CD8-positive, alpha-beta memory T cell (primary cell): Measurements from ENCODE around the gene SCAF1. TPM values are rescaled to one million over a fixed set of nuclear protein-coding genes. Genes with fewer than 3 reads are reported as not detected.

ENCODE experiments used
- CTCF ChIA-PET: fragments of 350-600 bp; sonication (Branson Sonifier 250); formaldehyde crosslinking; loops from one replicate; lab custom pipeline; 2021; ENCODE audit warnings: antibody characterized with exemption; lab: Charles Lee
- POLR2A ChIA-PET: fragments of 350-600 bp; sonication (Branson Sonifier 250); formaldehyde crosslinking; loops from one replicate; lab custom pipeline; 2021; ENCODE audit warnings: antibody characterized with exemption; lab: Charles Lee
- DNase-seq, 5 donors: peaks; one replicate each; pipeline versions ENCODE4 v3.0.0 to v3.0.0-alpha.2; 2020 to 2022; ENCODE audit warnings: mixed read lengths in 1 of 5
- H3K27ac ChIP-seq: one replicate; pipeline ENCODE4 v1.7.0; 2013; ENCODE audit warnings: low read depth, mild to moderate bottlenecking, low read length, moderate library complexity
- H3K27me3 ChIP-seq: 2 replicates; pipeline ENCODE4 v1.7.0; 2013; ENCODE audit warnings: low read length, mild to moderate bottlenecking; ENCODE audit not compliant: insufficient read depth, poor library complexity, severe bottlenecking
- H3K36me3 ChIP-seq: 2 replicates; pipeline ENCODE4 v1.7.0; 2013; ENCODE audit warnings: mild to moderate bottlenecking, low read length, moderate library complexity; ENCODE audit not compliant: insufficient read depth
- H3K4me1 ChIP-seq: 2 replicates; pipeline ENCODE4 v1.7.0; 2013; ENCODE audit warnings: mild to moderate bottlenecking, low read length, moderate library complexity; ENCODE audit not compliant: insufficient read depth
- H3K4me3 ChIP-seq: 2 replicates; pipeline ENCODE4 v1.7.0; 2013; ENCODE audit warnings: mild to moderate bottlenecking, low read length
- H3K9me3 ChIP-seq: 2 replicates; pipeline ENCODE4 v1.7.0; 2013; ENCODE audit warnings: mild to moderate bottlenecking, low read length
- H3K27ac Mint-ChIP-seq, 8 donors: one replicate each; pipeline ENCODE4 v1.8.0; 2020 to 2021; ENCODE audit warnings: mixed read lengths in 8 of 8, mild to moderate bottlenecking in 6 of 8, inconsistent platforms in 3 of 8, moderate library complexity in 3 of 8
- H3K27me3 Mint-ChIP-seq, 2 donors: one replicate each; pipeline ENCODE4 v1.8.0; 2020 to 2021; ENCODE audit warnings: mixed read lengths in 2 of 2, mild to moderate bottlenecking in 1 of 2, moderate library complexity in 1 of 2
- H3K36me3 Mint-ChIP-seq, 3 donors: one replicate each; pipeline ENCODE4 v1.8.0; 2020 to 2021; ENCODE audit warnings: mixed read lengths in 3 of 3, inconsistent platforms in 1 of 3, mild to moderate bottlenecking in 1 of 3
- H3K4me1 Mint-ChIP-seq, 3 donors: one replicate each; pipeline ENCODE4 v1.8.0; 2020 to 2021; ENCODE audit warnings: mixed read lengths in 3 of 3, inconsistent platforms in 1 of 3, mild to moderate bottlenecking in 1 of 3
- H3K4me3 Mint-ChIP-seq, 7 donors: one replicate each; pipeline ENCODE4 v1.8.0; 2020 to 2021; ENCODE audit warnings: mixed read lengths in 7 of 7, mild to moderate bottlenecking in 6 of 7, moderate library complexity in 4 of 7, inconsistent platforms in 2 of 7
- H3K9me3 Mint-ChIP-seq, 5 donors: one replicate each; pipeline ENCODE4 v1.8.0; 2020 to 2022; ENCODE audit warnings: mixed read lengths in 5 of 5, mild to moderate bottlenecking in 3 of 5, moderate library complexity in 2 of 5, inconsistent platforms in 1 of 5
- polyA plus RNA-seq: library from polyadenylated mRNA; unstranded; fragments of 300-500 nt; fragmentation: Illumina TruSeq; gene quantifications from one replicate; pipeline ENCODE4 v1.2.3, GENCODE V29; 2021
- total RNA-seq, 2 experiments: library from RNA; stranded (reverse); gene quantifications; one replicate each; pipeline ENCODE4 v1.2.3, GENCODE V29; 2021

Gene SCAF1
- total and polyA plus RNA-seq, 3 experiments from 2014 or later, result 3.2 to 79.7 (median 79.2) TPM

DNA sequence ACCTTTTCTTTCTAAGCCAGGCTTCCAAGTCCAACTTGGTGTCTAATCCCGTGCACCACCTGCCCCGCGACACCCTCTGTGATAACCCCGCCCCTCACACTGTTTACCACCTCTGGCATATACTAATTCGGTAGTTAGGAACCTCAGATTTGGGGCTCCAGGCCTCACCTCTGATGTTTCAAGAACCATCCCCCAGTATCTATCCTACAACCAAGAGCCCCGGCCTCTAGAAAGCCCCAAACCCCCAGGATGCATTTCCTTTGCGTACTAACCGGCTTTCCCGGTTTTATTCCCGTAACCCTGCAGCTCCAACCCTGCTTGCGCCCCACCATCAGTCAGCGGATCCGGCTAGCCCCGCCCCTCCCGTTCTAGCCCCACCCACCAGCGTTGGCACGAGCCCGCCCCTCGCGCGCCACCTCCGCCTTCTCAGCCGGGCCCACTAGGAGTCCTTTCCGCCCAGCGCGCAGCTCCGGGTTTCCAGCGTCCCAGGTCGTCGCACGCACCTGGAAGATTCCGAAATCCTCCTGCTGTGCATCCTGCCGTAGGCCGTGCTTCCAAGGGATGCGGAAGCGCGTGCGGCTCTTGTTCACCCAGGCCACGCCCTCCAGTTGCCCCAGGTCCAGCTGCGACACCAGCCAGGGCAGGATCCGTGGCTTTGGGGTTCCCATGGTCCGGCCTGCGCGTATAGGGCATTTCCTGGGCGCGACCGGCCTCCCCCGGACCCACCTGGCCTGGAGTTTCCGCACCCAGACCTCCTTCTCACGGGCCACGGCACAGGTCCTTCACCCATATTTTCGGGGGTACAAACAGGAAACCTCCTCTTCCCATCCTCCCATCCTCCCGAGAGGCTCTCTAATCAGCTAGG, 22.4 kb downstream of the SCAF1 start:
- peaks cover 25% of the 10 kb centered on the region for H3K36me3 ChIP-seq
- POLR2A ChIA-PET, result interaction anchor here (0.6 to 3.9 kb wide), 13 partner anchors 10 to 672 kb away, joined by 3 to 61 read pairs (median 4); partner anchors contain the start of genes NOSIP, PRMT1, PRRG2 and RRAS
- H3K36me3 Mint-ChIP-seq, result peaks cover 0 to 60% (median 4%) of the 10 kb centered on the region in 3 donors

DNA sequence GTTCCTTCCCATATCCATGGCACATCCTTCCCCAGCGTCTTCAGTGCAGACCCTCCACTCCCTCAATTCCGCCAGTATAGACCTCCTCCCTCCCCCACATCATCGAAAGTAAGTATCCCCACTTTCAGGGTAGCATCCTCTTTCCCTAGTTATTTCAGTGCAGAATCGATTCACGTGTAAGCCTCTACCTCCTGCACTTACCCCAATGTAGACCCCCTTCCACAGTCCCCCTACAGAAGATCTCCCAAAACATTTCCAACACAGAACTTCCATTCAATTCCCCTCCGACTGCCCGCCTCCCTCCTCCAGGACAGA, 23.0 kb downstream of the SCAF1 start:
- peak overlapping the region; percentile 95 to 99 (median 97) for H3K4me3 Mint-ChIP-seq
- no peak for DNase-seq

More for the DNA sequence above, 22.4 kb downstream of the SCAF1 start:
- H3K4me1 ChIP-seq, result peaks cover 29% of the 10 kb centered on the region
- H3K9me3 ChIP-seq, result no peaks in the 10 kb centered on the region
- H3K27ac ChIP-seq, result peak overlapping the region; percentile 77
- peak; percentile 82 to 96 (median 89) for DNase-seq
- H3K27ac Mint-ChIP-seq, result peak overlapping the region; percentile 74 to 100 (median 98)
- CTCF ChIA-PET, result interaction anchor here (0.8 to 3.7 kb wide), 6 partner anchors 10 to 159 kb away, joined by 3 to 26 read pairs (median 5); partner anchors contain the start of genes RRAS and SCAF1
- no peaks in the 10 kb centered on the region for H3K9me3 Mint-ChIP-seq
- H3K4me3 ChIP-seq, result peak overlapping the region; percentile 99
- H3K27me3 Mint-ChIP-seq, result no peaks in the 10 kb centered on the region
- no peaks in the 10 kb centered on the region for H3K27me3 ChIP-seq
- H3K4me3 Mint-ChIP-seq, result peak overlapping the region; percentile 95 to 99 (median 97)
- H3K4me1 Mint-ChIP-seq, result peaks cover 31 to 52% (median 40%) of the 10 kb centered on the region in 3 donors

DNA sequence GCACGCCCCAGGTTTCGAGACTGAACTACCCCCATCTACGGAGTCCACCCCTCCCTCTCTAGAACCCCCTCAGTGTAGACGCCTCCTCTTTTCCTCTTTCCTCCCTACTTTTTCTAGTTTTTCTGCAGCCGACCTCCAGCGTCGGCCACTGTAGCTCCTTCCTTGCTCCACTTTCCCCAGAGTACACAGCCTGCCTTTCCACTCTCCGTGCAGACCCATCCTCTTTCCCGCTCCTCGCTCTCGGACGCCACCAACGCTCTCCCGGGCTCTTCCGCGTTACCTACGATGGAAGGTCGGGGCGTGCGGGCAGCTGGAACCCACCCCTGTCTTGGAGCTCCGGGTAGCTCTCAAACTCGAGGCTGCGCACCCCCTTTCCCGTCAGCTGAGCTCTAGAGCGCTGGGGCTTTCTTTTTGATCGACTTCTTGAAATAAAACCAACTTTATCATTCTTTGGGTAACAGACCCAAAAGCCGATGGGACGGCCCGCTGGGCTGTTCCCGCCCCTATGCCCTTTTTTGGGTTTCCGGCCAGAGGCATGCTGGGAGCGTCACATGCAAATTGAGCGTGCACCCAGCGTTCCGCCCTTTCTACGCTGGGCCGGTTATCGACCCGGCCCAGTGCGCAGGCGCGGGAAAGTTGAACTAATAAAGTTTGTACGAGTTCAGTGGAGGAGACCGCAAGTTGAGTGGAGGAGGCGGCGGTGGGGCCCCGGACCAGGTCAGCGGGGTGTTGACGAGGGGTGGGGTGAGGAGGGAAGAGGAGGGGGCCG, 23.5 kb downstream of the SCAF1 start, which contains the start of the genes BCL2L12 and IRF3:
BCL2L12 (plus strand) TSS at position 583 of the 769 bp plus-strand sequence. CDS start 760 bp downstream, outside the sequence.
IRF3 (minus strand) TSS at position 507 of the 769 bp plus-strand sequence. CDS start 1,019 bp downstream, outside the sequence.
- H3K4me1 Mint-ChIP-seq, result peaks cover 28 to 44% (median 40%) of the 10 kb centered on the region in 3 donors
- H3K27me3 Mint-ChIP-seq, result no peaks in the 10 kb centered on the region
- Histone ChIP-seq H3K36me3 (peaks cover 16% of the 10 kb centered on the region), H3K27ac (peak within 1 kb of the TSS; percentile 77), H3K9me3 (no peaks in the 10 kb centered on the region), H3K4me1 (peaks cover 29% of the 10 kb centered on the region), H3K27me3 (no peaks in the 10 kb centered on the region), H3K4me3 (peak within 1 kb of the TSS; percentile 99)
- POLR2A ChIA-PET, result interaction anchor here (0.6 to 3.9 kb wide), 12 partner anchors 9 to 897 kb away, joined by 3 to 61 read pairs (median 6); partner anchors contain the start of genes NOSIP, PRMT1, PRRG2 and RRAS
- H3K27ac Mint-ChIP-seq, result peak within 1 kb of the TSS; percentile 74 to 100 (median 98)
- peaks cover 0 to 55% (median 0%) of the 10 kb centered on the region in 3 donors for H3K36me3 Mint-ChIP-seq
- H3K4me3 Mint-ChIP-seq, result peak within 1 kb of the TSS; percentile 95 to 99 (median 97)
- CTCF ChIA-PET, result interaction anchor here (1.6 to 3.7 kb wide), 3 partner anchors 9 to 118 kb away, joined by 4 to 26 read pairs (median 13); partner anchors contain the start of genes RRAS and SCAF1
- DNase-seq, result peak; percentile 98 to 100 (median 100)
- H3K9me3 Mint-ChIP-seq, result no peaks in the 10 kb centered on the region

More for the DNA sequence above, 23.0 kb downstream of the SCAF1 start:
- Mint-ChIP-seq H3K27ac (peak overlapping the region; percentile 74 to 100 (median 98)), H3K9me3 (no peaks in the 10 kb centered on the region), H3K27me3 (no peaks in the 10 kb centered on the region), H3K36me3 (peaks cover 0 to 59% (median 2%) of the 10 kb centered on the region in 3 donors), H3K4me1 (peaks cover 31 to 49% (median 40%) of the 10 kb centered on the region in 3 donors)
- Histone ChIP-seq H3K36me3 (peaks cover 21% of the 10 kb centered on the region), H3K27me3 (no peaks in the 10 kb centered on the region), H3K4me1 (peaks cover 29% of the 10 kb centered on the region), H3K9me3 (no peaks in the 10 kb centered on the region), H3K27ac (peak overlapping the region; percentile 77), H3K4me3 (peak overlapping the region; percentile 99)
- ChIA-PET CTCF (interaction anchor here (1.6 to 3.7 kb wide), 3 partner anchors 10 to 118 kb away, joined by 4 to 26 read pairs (median 13); partner anchors contain the start of genes RRAS and SCAF1), POLR2A (interaction anchor here (0.6 to 3.9 kb wide), 11 partner anchors 10 to 170 kb away, joined by 3 to 61 read pairs (median 4); partner anchors contain the start of genes NOSIP, PRMT1, PRRG2 and RRAS)

DNA sequence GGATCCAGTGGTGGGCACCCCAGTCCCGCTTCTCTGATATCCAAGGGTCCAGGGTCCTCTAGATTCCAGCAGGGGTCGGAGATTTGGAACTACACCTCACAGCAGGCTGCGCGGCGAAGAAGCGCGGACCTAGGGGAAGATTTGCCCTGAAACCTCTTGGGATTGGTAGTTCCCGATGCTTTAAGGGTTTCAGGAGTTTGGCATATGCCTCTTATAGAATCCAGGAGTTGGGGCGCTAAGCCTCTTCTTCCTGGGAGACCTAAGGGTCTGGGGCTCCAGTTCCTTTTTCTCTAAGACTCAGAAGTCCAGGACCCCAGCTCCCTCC, 24.1 kb downstream of the SCAF1 start:
- Mint-ChIP-seq H3K27ac (peak overlapping the region; percentile 74 to 100 (median 98)), H3K36me3 (peaks cover 0 to 53% (median 0%) of the 10 kb centered on the region in 3 donors), H3K9me3 (no peaks in the 10 kb centered on the region), H3K4me1 (peaks cover 28 to 42% (median 40%) of the 10 kb centered on the region in 3 donors), H3K27me3 (no peaks in the 10 kb centered on the region), H3K4me3 (peak overlapping the region; percentile 95 to 99 (median 97))
- H3K27ac ChIP-seq, result peak overlapping the region; percentile 77
- peaks cover 29% of the 10 kb centered on the region for H3K4me1 ChIP-seq
- CTCF ChIA-PET, result interaction anchor here (2.9 to 3.7 kb wide), 2 partner anchors 8 to 25 kb away, joined by 13 to 26 read pairs; partner anchors contain the start of genes RRAS and SCAF1
- H3K36me3 ChIP-seq, result peaks cover 16% of the 10 kb centered on the region
- POLR2A ChIA-PET, result interaction anchor here (1.2 to 3.9 kb wide), 4 partner anchors 9 to 171 kb away, joined by 3 to 61 read pairs (median 20); partner anchors contain the start of genes PRMT1, RRAS and SCAF1
- peak overlapping the region; percentile 99 for H3K4me3 ChIP-seq
- DNase-seq, result no peak
- no peaks in the 10 kb centered on the region for H3K9me3 ChIP-seq
- no peaks in the 10 kb centered on the region for H3K27me3 ChIP-seq

DNA sequence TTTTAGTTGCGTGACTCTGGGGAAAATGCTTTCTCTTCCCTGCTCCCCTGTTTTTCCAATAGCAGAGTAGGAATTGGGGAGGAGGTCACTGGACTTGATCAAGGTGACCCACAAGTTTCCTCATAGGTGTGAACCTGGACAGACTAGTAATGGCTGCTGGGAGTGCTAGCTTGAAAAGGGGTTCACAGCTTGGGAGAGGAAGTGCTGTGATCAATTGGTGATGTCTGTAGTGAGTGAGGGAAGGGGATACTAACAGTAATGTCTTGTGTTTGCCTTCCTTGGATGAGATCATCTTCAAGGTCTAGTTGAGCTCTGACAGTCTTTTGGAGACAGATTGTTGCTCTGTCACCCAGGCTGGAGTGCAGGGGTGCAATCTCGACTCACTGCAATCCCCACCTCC, 25.5 kb downstream of the SCAF1 start:
- H3K27ac ChIP-seq, result peak overlapping the region; percentile 77
- Mint-ChIP-seq H3K27ac (peak overlapping the region in 4 of 8 donors; percentile 17 to 74 (median 62)), H3K4me3 (peak overlapping the region in 6 of 7 donors; percentile 47 to 98 (median 88)), H3K4me1 (peaks cover 34 to 45% (median 44%) of the 10 kb centered on the region in 3 donors), H3K36me3 (peaks cover 0 to 41% (median 0%) of the 10 kb centered on the region in 3 donors), H3K27me3 (no peaks in the 10 kb centered on the region), H3K9me3 (no peaks in the 10 kb centered on the region)
- H3K9me3 ChIP-seq, result no peaks in the 10 kb centered on the region
- peaks cover 27% of the 10 kb centered on the region for H3K4me1 ChIP-seq
- no peak for DNase-seq
- H3K27me3 ChIP-seq, result no peaks in the 10 kb centered on the region
- ChIA-PET POLR2A (interaction anchor here (0.5 kb wide), 1 partner anchor 223 kb away, joined by 6 read pairs; no protein-coding TSS in a partner anchor), CTCF (interaction anchor here (0.8 kb wide), 1 partner anchor 9 kb away, joined by 3 read pairs; no protein-coding TSS in a partner anchor)
- H3K4me3 ChIP-seq, result no peak overlapping the region
- H3K36me3 ChIP-seq, result peaks cover 4% of the 10 kb centered on the region

DNA sequence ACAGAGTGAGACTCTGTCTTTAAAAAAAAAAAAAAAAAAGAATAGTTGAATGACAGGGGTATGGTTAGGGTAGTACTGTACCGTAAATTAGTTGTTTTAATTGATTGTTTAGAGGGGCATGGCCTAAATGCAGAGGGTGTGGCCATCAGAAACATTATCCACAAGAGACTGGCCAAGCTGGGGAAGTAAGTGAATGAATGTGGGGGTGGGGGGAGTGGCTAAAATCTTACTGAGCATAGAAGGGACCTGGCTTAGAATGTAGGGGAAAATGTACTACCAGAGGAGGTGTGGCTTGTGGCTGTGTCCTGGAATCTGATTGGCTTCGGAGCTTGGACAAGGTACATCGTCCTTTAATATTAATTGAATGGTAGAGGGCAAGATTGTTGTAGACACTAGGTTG, 27.5 kb downstream of the SCAF1 start:
- H3K27me3 ChIP-seq, result no peaks in the 10 kb centered on the region
- H3K4me1 ChIP-seq, result peaks cover 12% of the 10 kb centered on the region
- Mint-ChIP-seq H3K9me3 (no peaks in the 10 kb centered on the region), H3K4me3 (peak overlapping the region in 1 of 7 donors; percentile 80), H3K27ac (peak overlapping the region in 1 of 8 donors; percentile 54), H3K4me1 (peaks cover 18 to 29% (median 28%) of the 10 kb centered on the region in 3 donors), H3K27me3 (no peaks in the 10 kb centered on the region), H3K36me3 (peaks cover 0 to 25% (median 0%) of the 10 kb centered on the region in 3 donors)
- POLR2A ChIA-PET, result interaction anchor here (0.7 kb wide), 1 partner anchor 260 kb away, joined by 7 read pairs; the partner anchor contains the start of gene NUP62
- DNase-seq, result no peak
- no peaks in the 10 kb centered on the region for H3K9me3 ChIP-seq
- CTCF ChIA-PET, result interaction anchor here (1.5 to 1.6 kb wide), 2 partner anchors 46 to 164 kb away, joined by 3 to 4 read pairs; no protein-coding TSS in a partner anchor
- H3K27ac ChIP-seq, result no peak overlapping the region
- no peak overlapping the region for H3K4me3 ChIP-seq
- H3K36me3 ChIP-seq, result no peaks in the 10 kb centered on the region
